Adrenal gland (tissue), 5 donors: ENCODE data around the gene ATE1.

ENCODE experiments used
- CTCF ChIP-seq, 6 experiments: fragments of 450-650 bp in 4 of 6; fragments of 200-600 bp in 2 of 6; sonication (generic) in 1 of 6; IDR thresholded peaks; 1 replicate in 5 of 6; 2 replicates in 1 of 6; pipeline versions ENCODE4 v1.5.1 to v1.8.0; 2016 to 2021; ENCODE audit warnings: antibody characterized with exemption in 6 of 6, mild to moderate bottlenecking in 2 of 6, moderate library complexity in 1 of 6
- POLR2A ChIP-seq, 2 donors: fragments of 450-650 bp; IDR thresholded peaks; one replicate each; pipeline ENCODE4 v1.6.1; 2017; ENCODE audit warnings: antibody characterized with exemption in 2 of 2, mild to moderate bottlenecking in 2 of 2, moderate library complexity in 1 of 2
- donor health status: DM: no; HTN: no; CAD: no.

- TF ChIP-seq CTCF (IDR thresholded peaks at IDR 0.05) (no peak), POLR2A (IDR thresholded peaks at IDR 0.05) (no peak)
Measured at GRCh38 chr10:121713486-121713885, 214.3 kb downstream of the ATE1 start.
